Transverse colon (tissue), 4 donors: Measurements from ENCODE around the gene HVCN1. TPM values are rescaled to one million over a fixed set of nuclear protein-coding genes. Genes with fewer than 3 reads are reported as not detected.
A peak's percentile ranks its signal among the peaks of the same experiment; 100 is the strongest.

Source experiments
- DNase-seq: peaks from one replicate; pipeline ENCODE4 v3.0.0-alpha.2; 2019
- H3K27ac ChIP-seq, 4 donors: fragments of 200-600 bp; sonication (generic); 2 replicates each; pipeline ENCODE4 v1.5.1; 2016 to 2018; ENCODE audit warnings: inconsistent platforms in 4 of 4
- H3K27me3 ChIP-seq: fragments of 200-600 bp; sonication (generic); 2 replicates; pipeline ENCODE4 v1.5.1; 2017; ENCODE audit warnings: inconsistent platforms
- H3K36me3 ChIP-seq, 4 donors: fragments of 200-600 bp; sonication (generic); 2 replicates each; pipeline ENCODE4 v1.5.1; 2017 to 2019; ENCODE audit warnings: inconsistent platforms in 4 of 4
- H3K4me1 ChIP-seq, 4 donors: fragments of 200-600 bp; sonication (generic); 2 replicates each; pipeline ENCODE4 v1.5.1; 2017 to 2020; ENCODE audit warnings: inconsistent platforms in 4 of 4
- H3K4me3 ChIP-seq, 4 donors: fragments of 200-600 bp; sonication (generic); 1 replicate in 1 of 4; 2 replicates in 3 of 4; pipeline versions ENCODE4 v1.5.1 to v1.6.1; 2017 to 2019; ENCODE audit warnings: inconsistent platforms in 4 of 4
- H3K9me3 ChIP-seq, 2 donors: fragments of 200-600 bp; sonication (generic); 2 replicates each; pipeline ENCODE4 v1.5.1; 2017 to 2019; ENCODE audit warnings: inconsistent platforms in 2 of 2
- EP300 ChIP-seq: sonication (generic); formaldehyde crosslinking; IDR thresholded peaks from one replicate; pipeline ENCODE4 v1.6.1; 2017; ENCODE audit warnings: antibody characterized with exemption, low read depth
- POLR2A ChIP-seq: fragments of 450-650 bp; IDR thresholded peaks from one replicate; pipeline ENCODE4 v1.6.1; 2016; ENCODE audit warnings: antibody characterized with exemption, mild to moderate bottlenecking, moderate library complexity
- POLR2AphosphoS5 ChIP-seq, 3 donors: sonication (generic); formaldehyde crosslinking; IDR thresholded peaks; one replicate each; pipeline ENCODE4 v1.6.1; 2016; ENCODE audit warnings: antibody characterized with exemption in 3 of 3
- WGBS, 2 donors: methylation state at CpG; one replicate each; pipeline ENCODE4 v1.1.5; 2018; ENCODE audit warnings: low coverage in 1 of 2; 5-methylcytosine and 5-hydroxymethylcytosine counted together
- in situ Hi-C, 4 donors: fragments of 200-750 bp; cut with MboI; loops; one replicate each; pipeline versions ENCODE4 v1.15.0 to v1.15.1; 2017; ENCODE audit warnings: low sequenced_read_pairs in 3 of 4, low pct_ligation_motif_present in 1 of 4, low pct_unique_long_range_greater_than_20kb in 1 of 4
- intact Hi-C: fragments of 100-400 bp; cut with DNase I; formaldehyde crosslinking; loops from one replicate; pipeline ENCODE4 v1.15.1; 2023; ENCODE audit warnings: low total_unique reads
- total RNA-seq, 4 donors: library from RNA; depleted of rRNA; stranded (reverse); fragments of >200 nt; gene quantifications; one replicate each; pipeline ENCODE4 v1.1.0, GENCODE V29; 2016
- TF ChIP-seq, protein P1 (sequence below), 5 experiments: fragments of 200-600 bp in 3 of 5; fragments of 450-650 bp in 2 of 5; sonication (generic) in 3 of 5; IDR thresholded peaks; 1 replicate in 2 of 5; 2 replicates in 3 of 5; pipeline ENCODE4 v1.5.1; 2016 to 2017; ENCODE audit warnings: antibody characterized with exemption in 5 of 5, inconsistent platforms in 3 of 5, mild to moderate bottlenecking in 2 of 5, moderate library complexity in 1 of 5

The HVCN1 gene
- total RNA-seq, 4 donors from 2014 or later: 3.4 to 7.9 (median 7.3) TPM; not detected in 1

DNA sequence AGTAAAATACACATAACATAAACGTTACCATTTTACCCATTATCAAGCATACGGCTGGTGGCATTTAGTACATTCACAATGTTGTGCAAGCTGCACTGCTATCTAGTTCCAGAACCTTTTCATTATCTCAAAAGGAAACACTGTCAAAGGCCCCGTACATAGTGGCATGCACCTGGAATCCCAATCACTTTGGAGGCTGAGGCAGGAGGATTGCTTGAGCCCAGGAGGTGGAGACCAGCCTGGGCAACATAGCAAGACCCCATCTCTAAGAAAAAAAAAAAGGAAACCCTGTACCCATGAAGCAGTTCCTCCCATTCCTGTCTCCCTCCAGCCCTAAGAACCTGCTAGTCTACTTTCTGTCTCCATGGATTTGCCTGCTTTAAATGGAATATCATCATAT, 7.4 kb upstream of the HVCN1 start:
- DNase-seq: no peak
- in situ Hi-C loops: no loop called here
- Histone ChIP-seq H3K4me3 (no peak overlapping the region), H3K36me3 (no peaks in the 10 kb centered on the region), H3K4me1 (peaks cover 0 to 11% (median 2%) of the 10 kb centered on the region in 4 donors), H3K27ac (no peak overlapping the region), H3K27me3 (no peaks in the 10 kb centered on the region), H3K9me3 (no peaks in the 10 kb centered on the region)
- TF ChIP-seq POLR2A (no peak), POLR2AphosphoS5 (IDR thresholded peaks at IDR 0.05) (no peak), EP300 (no peak)
- TF ChIP-seq, protein P1, sequence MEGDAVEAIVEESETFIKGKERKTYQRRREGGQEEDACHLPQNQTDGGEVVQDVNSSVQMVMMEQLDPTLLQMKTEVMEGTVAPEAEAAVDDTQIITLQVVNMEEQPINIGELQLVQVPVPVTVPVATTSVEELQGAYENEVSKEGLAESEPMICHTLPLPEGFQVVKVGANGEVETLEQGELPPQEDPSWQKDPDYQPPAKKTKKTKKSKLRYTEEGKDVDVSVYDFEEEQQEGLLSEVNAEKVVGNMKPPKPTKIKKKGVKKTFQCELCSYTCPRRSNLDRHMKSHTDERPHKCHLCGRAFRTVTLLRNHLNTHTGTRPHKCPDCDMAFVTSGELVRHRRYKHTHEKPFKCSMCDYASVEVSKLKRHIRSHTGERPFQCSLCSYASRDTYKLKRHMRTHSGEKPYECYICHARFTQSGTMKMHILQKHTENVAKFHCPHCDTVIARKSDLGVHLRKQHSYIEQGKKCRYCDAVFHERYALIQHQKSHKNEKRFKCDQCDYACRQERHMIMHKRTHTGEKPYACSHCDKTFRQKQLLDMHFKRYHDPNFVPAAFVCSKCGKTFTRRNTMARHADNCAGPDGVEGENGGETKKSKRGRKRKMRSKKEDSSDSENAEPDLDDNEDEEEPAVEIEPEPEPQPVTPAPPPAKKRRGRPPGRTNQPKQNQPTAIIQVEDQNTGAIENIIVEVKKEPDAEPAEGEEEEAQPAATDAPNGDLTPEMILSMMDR (IDR thresholded peaks at IDR 0.05): no peak
- 83 to 84% methylated on average over 1 to 3 of the region's 3 CpGs for WGBS, 2 donors
- intact Hi-C loops: no loop called here

GRCh38 chr12:110694330-110694901, 5.5 kb upstream of the HVCN1 start:
- peaks cover 0 to 19% (median 8%) of the 10 kb centered on the region in 4 donors for H3K4me1 ChIP-seq
- 83 to 100% methylated on average over 1 to 12 of the region's 12 CpGs for WGBS, 2 donors
- H3K27me3 ChIP-seq: no peaks in the 10 kb centered on the region
- H3K9me3 ChIP-seq: no peaks in the 10 kb centered on the region
- peak; percentile 39 for DNase-seq
- H3K27ac ChIP-seq: peak overlapping the region; percentile 52 to 64 (median 60)
- intact Hi-C loops: no loop called here
- no peaks in the 10 kb centered on the region for H3K36me3 ChIP-seq
- in situ Hi-C loops: no loop called here
- H3K4me3 ChIP-seq: no peak overlapping the region
- TF ChIP-seq POLR2A (no peak), POLR2AphosphoS5 (IDR thresholded peaks at IDR 0.05) (no peak), EP300 (no peak)
- TF ChIP-seq, protein P1 (IDR thresholded peaks at IDR 0.05): no peak

GRCh38 chr12:110693731-110694130, 4.8 kb upstream of the HVCN1 start:
- H3K36me3 ChIP-seq: no peaks in the 10 kb centered on the region
- peak overlapping the region; percentile 52 to 64 (median 60) for H3K27ac ChIP-seq
- H3K9me3 ChIP-seq: no peaks in the 10 kb centered on the region
- no peaks in the 10 kb centered on the region for H3K27me3 ChIP-seq
- no peak for DNase-seq
- intact Hi-C loops (no loop called here), in situ Hi-C loops (no loop called here)
- WGBS, 2 donors: 73 to 74% methylated on average over 6 to 7 of the region's 7 CpGs
- H3K4me3 ChIP-seq: no peak overlapping the region
- H3K4me1 ChIP-seq: peaks cover 0 to 21% (median 12%) of the 10 kb centered on the region in 4 donors
- TF ChIP-seq EP300: no peak
- TF ChIP-seq POLR2A: no peak
- TF ChIP-seq, protein P1 (IDR thresholded peaks at IDR 0.05): no peak
- no peak for TF ChIP-seq POLR2AphosphoS5 (IDR thresholded peaks at IDR 0.05)

DNA sequence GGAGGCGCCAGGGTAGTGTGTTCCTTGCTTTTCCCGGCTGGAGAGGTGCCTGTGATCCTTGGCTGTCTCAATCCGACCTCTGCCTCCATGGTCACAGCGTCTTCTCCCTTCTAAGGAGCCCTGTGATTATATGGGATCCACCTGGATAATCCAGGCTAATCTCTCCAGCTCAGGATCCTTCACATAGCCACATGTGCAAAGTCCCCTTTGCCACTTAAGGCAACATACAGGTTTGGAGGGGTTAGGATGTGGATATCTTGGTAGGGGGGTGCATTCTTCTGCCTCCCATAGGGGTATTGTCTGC, 1.2 kb upstream of the HVCN1 start:
- TF ChIP-seq EP300 (no peak), POLR2A (no peak), POLR2AphosphoS5 (IDR thresholded peaks at IDR 0.05) (no peak)
- TF ChIP-seq, protein P1 (IDR thresholded peaks at IDR 0.05): no peak
- Histone ChIP-seq H3K9me3 (no peaks in the 10 kb centered on the region), H3K4me1 (peaks cover 5 to 21% (median 18%) of the 10 kb centered on the region in 4 donors), H3K36me3 (no peaks in the 10 kb centered on the region), H3K27ac (peak overlapping the region; percentile 68 to 83 (median 80)), H3K4me3 (no peak overlapping the region), H3K27me3 (peaks cover 13% of the 10 kb centered on the region)
- intact Hi-C loops (no loop called here), in situ Hi-C loops (no loop called here)
- 62% methylated on average over 4 of the region's 4 CpGs; no CpG with 5 or more reads in 1 of the 2 donors for WGBS, 2 donors
- no peak for DNase-seq
